NCI-H345 (cell line): ENCODE measurements around the gene CGREF1.
"Not testable (repeated sequence)": the region's sequence is repeated elsewhere in the genome, so short reads cannot be mapped to it uniquely, and the experiment has no call there.

Source experiments
- DNase-seq: peaks from one replicate; lab custom pipeline; 2025; lab: John Stamatoyannopoulos, UW

CGREF1 gene

GRCh38 chr2:27137322-27137935, 18.5 kb upstream of the CGREF1 start:
- DNase-seq, result no peak

DNA sequence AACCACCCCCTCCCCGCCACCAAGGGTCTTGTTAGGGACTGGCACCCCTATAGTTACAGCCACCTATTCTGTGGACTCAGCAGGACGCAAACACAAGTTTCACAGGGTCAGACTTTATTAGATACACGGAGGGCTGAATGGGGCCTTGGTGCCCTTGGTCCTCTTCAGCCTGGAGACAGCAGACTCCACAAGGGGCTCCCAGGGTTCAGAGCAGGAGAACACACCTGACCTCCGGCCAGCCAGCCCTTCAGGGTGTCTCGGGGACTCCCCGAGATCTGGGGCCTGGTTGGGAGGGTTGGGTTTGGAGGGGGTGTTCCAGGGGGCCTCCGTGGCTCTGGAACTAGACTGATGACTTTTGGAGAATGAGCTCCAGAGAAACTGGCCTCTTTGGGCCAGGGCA, 17.8 kb upstream of the CGREF1 start:
- DNase-seq, result no peak

GRCh38 chr2:27135478-27135955, 16.6 kb upstream of the CGREF1 start:
- no peak for DNase-seq

DNA sequence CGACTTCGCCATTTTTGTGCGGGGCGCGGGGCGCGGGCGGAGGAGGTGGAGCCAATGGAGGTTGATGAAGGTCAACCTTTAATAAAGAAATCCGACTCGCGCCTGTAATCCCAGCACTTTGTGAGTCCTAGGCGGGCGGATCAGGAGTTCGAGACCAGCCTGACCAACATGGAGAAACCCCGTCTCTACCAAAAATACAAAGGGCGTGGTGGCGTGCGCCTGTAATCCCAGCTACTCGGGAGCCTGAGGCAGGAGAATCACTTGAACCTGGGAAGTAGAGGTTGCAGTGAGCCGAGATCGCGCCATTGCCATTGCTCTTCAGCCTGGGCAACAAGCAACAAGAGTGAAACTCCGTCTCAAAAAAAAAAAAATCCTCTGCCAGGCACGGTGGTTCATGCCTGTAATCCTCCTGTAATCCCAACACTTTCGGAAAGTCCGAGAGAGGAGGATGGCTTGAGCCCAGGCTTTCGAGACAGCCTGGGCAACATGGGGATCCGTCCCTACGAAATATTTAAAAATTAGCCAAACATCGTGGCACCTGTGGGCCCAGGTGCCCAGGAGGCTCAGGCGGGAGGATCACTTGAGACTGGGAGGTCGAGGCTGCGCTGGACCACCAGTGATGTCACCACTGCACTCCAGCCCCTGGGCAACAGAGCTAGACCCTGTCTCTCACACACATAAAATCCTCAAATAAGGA, 16.0 kb upstream of the CGREF1 start:
- DNase-seq, result no peak

GRCh38 chr2:27133905-27134780, 15.2 kb upstream of the CGREF1 start, which contains the start of gene PREB:
Gene PREB (minus strand): TSS chr2:27134636. CDS start chr2:27134421, 215 bp downstream.
- peak; percentile 99 for DNase-seq

GRCh38 chr2:27133195-27133875, 14.4 kb upstream of the CGREF1 start:
- DNase-seq, result no peak

GRCh38 chr2:27131429-27131828, 12.5 kb upstream of the CGREF1 start:
- no peak for DNase-seq

DNA sequence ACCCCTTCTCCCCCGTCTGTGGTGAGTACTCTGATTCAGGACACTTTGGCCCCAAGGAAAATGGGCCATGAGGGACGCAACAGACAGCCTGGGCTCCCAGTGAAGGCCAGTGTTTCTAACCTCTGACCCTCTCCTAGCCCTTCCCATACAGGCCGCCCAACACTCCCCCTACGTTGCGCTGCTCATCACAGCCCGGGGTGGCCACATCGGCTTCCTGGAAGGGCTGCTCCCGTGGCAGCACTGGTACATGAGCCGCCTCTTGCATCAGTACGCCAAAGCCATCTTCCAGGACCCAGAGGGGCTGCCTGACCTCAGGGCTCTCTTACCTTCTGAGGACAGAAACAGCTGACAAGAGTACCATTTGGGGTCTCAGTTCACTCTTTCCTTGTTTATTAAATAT, 11.5 kb upstream of the CGREF1 start:
- no peak for DNase-seq

DNA sequence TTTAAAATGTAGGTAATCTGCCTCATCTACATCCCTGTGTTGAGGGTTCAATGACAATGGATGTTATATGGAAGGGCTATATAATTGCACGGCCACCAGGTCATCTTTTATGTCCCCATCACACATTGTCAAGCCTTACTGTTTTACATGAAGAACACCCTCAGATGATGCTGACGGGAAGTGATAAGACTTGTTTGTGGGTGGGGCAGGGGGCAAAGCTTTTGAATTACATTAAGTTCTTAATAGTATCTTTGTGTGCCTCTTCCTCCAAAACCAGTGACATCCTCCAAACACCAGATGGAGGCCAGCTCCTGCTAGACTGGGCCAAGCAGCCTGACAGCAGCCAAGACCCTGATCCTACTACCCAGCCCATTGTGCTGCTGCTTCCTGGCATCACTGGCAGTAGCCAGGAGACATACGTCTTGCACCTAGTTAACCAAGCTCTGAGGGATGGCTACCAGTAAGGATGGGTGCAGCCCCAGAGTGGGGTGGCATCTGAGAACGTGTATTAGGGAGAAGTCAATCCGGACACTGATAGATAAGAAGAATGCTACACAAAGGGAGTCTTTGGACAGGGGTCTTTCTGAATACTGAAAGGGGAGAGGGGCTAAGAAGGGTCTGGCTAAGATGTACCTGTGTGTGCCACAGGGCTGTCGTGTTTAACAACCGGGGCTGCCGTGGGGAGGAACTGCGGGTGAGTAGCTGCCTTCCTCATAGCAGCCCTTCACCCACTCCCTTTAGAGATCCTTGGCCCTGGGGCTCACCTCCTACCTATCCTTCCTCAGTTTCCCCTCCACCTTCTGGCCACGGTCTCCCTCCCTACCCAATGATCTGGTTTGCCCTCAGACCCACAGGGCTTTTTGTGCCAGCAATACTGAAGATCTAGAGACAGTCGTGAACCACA, 10.0 kb upstream of the CGREF1 start:
- no peak for DNase-seq

DNA sequence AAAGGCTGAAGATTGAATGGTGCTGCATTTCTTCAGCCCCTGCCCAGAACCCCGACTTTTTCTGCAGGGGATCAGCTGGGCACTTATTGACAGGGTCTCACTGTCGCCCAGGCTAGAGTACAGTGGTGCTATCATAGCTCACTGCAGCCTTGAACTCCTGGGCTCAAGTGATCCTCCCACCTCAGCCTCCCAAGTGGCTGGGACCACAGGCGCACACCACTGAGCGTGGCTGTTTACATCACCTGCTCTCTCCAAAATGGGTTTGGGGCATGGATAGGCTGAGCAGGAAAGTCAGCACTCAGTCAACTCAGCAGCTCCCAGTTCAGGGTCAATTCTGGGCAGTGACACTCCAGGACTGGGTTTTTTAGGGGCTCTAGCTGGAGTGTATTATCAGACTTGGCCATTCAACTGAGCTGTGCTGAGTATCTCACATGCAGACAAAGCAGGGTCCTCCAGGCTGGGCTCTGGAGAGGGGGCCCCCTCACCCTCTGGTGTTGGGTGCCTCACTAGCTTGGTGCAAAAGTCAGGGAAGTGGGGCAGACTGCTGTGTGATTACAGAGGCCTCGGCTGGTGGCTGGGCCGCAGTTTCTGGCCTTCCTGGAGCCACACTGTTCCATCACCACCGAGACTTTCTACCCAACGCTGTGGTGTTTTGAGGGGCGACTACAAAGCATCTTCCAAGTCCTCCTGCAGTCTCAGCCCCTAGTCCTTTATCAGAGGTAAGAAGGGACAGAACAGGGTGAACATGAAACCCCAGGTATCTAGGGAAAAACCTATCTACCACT, 9.1 kb upstream of the CGREF1 start:
- no peak for DNase-seq

- no peak for DNase-seq
These were observed 7.4 kb upstream of the CGREF1 start for GRCh38 chr2:27126252-27126710.

DNA sequence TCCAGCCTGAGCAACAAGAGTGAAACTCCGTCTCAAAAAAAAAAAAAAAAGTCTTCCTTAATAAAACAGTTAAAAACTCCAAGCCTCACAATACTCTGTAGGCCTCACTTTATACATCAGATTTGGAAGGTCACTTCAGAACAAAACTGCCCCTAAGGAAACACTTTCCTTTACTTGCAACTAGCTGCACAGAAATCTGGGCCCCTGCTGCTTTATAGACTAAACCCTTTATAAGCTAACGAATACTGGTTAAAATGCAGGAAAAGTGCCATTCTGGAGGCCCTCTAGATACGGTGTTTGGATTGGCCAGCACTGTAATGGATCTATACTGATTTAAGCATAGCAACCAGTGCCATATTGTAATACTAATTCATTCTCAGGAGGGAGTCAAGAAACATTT, 6.2 kb upstream of the CGREF1 start:
- DNase-seq, result no peak

DNA sequence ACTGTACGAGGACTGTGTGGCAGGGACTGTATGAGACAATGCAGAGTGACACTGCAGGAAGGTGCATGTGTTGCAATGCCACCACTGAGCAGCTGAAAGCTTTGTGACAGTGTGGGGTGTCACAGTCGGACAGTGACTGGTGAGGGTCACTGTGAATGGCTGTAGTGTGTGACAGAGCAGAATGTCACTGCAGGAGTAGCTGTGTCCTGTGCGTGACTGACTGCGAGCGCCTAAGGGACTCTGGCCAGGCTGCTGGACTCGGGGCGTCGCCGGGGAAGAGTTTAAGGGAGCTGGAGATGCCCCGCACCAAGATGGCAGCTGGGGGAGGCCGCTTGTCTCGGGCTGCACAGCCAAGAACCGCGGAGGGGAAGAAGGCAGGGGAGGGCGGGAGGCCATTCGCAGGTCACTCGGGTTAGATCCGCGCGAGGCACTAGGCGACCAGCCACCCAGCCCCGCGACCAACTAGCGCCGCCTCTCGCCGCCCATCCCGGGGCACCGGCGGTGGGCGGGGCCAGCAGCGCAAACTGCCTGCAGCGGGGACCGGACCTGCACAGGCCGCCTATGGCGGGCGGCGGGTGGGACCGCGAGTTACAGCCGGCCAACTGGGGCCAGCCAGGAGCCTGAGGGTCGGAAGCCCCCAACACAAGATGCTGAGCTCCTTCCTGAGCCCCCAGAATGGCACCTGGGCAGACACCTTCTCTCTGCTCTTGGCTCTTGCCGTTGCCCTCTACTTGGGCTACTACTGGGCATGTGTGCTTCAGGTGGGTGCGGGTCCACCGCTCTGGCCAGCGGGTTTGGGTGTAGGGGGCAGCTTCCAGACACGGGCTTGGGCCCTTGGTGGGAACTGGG, 4.6 kb upstream of the CGREF1 start, which contains the start of gene ABHD1:
Gene ABHD1, plus strand, starts transcription at position 514 of the 849 bp plus-strand sequence. Its CDS starts 134 bp downstream, at position 648.
- peak; percentile 50 for DNase-seq

- DNase-seq, result no peak
These were observed 3.9 kb upstream of the CGREF1 start for GRCh38 chr2:27122791-27123190.

- no peak for DNase-seq
These were observed 3.0 kb upstream of the CGREF1 start for GRCh38 chr2:27121906-27122305.

GRCh38 chr2:27119330-27119670, 372 bp upstream of the CGREF1 start:
- DNase-seq, result not testable (repeated sequence)

GRCh38 chr2:27117995-27118524, 868 bp downstream of the CGREF1 start:
- DNase-seq, result no peak

GRCh38 chr2:27115519-27115918, 3.4 kb downstream of the CGREF1 start:
- DNase-seq, result no peak
